ENCODE measurements around the gene CFAP119. TPM values are rescaled to one million over a fixed set of nuclear protein-coding genes. Genes with fewer than 3 reads are reported as not detected.
A peak's percentile ranks its signal among the peaks of the same experiment; 100 is the strongest.

Gene CFAP119
- total and polyA plus RNA-seq, 10 of the 15 experiments (the other 5 are each of a cell fraction or from before 2014, with no cell fraction given): 2.2 to 9.4 (median 4.3) TPM

DNA sequence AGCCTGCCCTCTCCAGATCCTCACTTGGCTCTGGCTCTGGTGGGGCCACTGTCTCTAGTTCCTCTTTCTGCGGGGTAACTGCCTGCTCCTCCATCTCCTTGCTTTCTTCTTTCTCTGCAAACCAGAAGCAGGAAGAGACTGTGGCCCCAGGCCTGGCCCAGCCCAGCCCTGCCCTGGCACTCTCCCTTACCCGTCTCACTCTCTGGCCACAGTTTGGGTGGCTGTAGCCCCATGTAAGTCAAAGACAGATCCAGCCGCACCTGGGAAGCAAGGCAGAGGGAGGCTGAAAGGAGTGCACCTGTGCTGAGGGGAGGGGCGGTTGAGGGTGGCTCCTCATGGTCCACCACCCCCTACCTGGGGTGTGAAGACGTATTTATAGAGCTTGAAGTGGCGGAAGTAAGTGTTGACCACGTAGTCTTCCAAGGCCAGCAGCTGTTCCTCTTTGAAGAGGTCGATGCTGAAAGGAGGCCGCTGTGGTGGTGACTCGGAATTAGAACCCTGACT, 2.8 kb downstream of the CFAP119 start:
- TF ChIP-seq GATAD2B (conservative IDR thresholded peaks at IDR 0.05; ENCODE audit: low read depth) (no peak), SREBF2 (IDR thresholded peaks at IDR 0.05; ENCODE audit: low read length) (no peak), CBX3 (IDR thresholded peaks at IDR 0.05; ENCODE audit: borderline replicate concordance, low read depth) (no peak), CBFB (IDR thresholded peaks at IDR 0.05; ENCODE audit: low read depth) (no peak), SPI1 (IDR thresholded peaks at IDR 0.05; ENCODE audit: borderline replicate concordance, insufficient read depth, low read depth, low read length) (peak; percentile 43; the same call in 1 of the 2 replicates), POLR2A (IDR thresholded peaks at IDR 0.05; ENCODE audit: low read depth, low read length) (peak; percentile 43; the same call in 1 of the 2 replicates), POLR2AphosphoS2 (IDR thresholded peaks at IDR 0.05; ENCODE audit: low read depth, low read length) (0 out of 2 replicates have a peak, but pooled peaks have one; percentile 23)
- TF ChIP-seq, protein P1, sequence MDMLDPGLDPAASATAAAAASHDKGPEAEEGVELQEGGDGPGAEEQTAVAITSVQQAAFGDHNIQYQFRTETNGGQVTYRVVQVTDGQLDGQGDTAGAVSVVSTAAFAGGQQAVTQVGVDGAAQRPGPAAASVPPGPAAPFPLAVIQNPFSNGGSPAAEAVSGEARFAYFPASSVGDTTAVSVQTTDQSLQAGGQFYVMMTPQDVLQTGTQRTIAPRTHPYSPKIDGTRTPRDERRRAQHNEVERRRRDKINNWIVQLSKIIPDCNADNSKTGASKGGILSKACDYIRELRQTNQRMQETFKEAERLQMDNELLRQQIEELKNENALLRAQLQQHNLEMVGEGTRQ (IDR thresholded peaks at IDR 0.05; ENCODE audit: borderline replicate concordance, low read depth, low read length): no peak
- Histone ChIP-seq H3K9ac (ENCODE audit: control insufficient read depth, insufficient read depth, low read length) (no peak overlapping the region), H3K27ac (ENCODE audit: control insufficient read depth, insufficient read depth) (no peak overlapping the region), H3K27me3 (replicated peaks in 1 of 2; ENCODE audit: control insufficient read depth in 2 of 2, insufficient read depth in 2 of 2, low read length in 1 of 2) (no peaks in the 10 kb centered on the region), H3K4me3 (no peak overlapping the region), H3K36me3 (ENCODE audit: control insufficient read depth in 2 of 2, insufficient read depth in 2 of 2, low read length in 1 of 2) (peaks cover 5 to 7% of the 10 kb centered on the region in 2 experiments; a peak in 3 of 4 replicates), H3K9me3 (replicated peaks; ENCODE audit: control insufficient read depth, insufficient read depth, low read length) (no peaks in the 10 kb centered on the region), H3K4me2 (ENCODE audit: control insufficient read depth, insufficient read depth) (no peak overlapping the region), H2AFZ (ENCODE audit: control insufficient read depth, low read depth, low read length) (no peak overlapping the region), H4K20me1 (ENCODE audit: control insufficient read depth, insufficient read depth) (no peaks in the 10 kb centered on the region), H3K4me1 (ENCODE audit: control insufficient read depth, insufficient read depth, low read length) (peaks cover 9% of the 10 kb centered on the region), H3K79me2 (ENCODE audit: control insufficient read depth, insufficient read depth, low read length) (peaks cover 15% of the 10 kb centered on the region)
- SMC1A ChIA-PET (ENCODE audit: uncharacterized antibody, unreplicated experiment): interaction anchor here (1.2 to 1.6 kb wide), 2 partner anchors 56 to 86 kb away, joined by 3 to 7 read pairs; no protein-coding TSS in a partner anchor
- FAIRE-seq (no peak), ATAC-seq (no peak), DNase-seq (ENCODE audit: low read depth, low spot score) (no peak)
- POLR2A ChIA-PET: interaction anchor here (0.5 to 1.6 kb wide), 4 partner anchors 11 to 415 kb away, joined by 3 to 9 read pairs (median 4); partner anchors contain the start of gene PHKG2
- no TSS peak for BruUV-seq (replicated peaks)
- intact Hi-C loops (cut with micrococcal nuclease; ENCODE audit: unreplicated experiment) (no loop called here), in situ Hi-C loops (cut with MboI) (loop anchor here (25.0 kb wide), 1 partner anchor 1128 kb away; no protein-coding TSS in a partner anchor)
- CTCF ChIA-PET: no interaction called here
- RAD21 ChIA-PET (ENCODE audit: unreplicated experiment): no interaction called here
- 81% methylated on average over 10 of the region's 10 CpGs for WGBS (ENCODE audit: insufficient coverage, insufficient replicate concordance, low lambda C conversion rate, missing lambda C conversion rate)

Data from GM12878 (cell line).